HG02970 (cell line): ENCODE measurements around the gene CIBAR2.

ENCODE experiments used
- ATAC-seq: cut with Tn5 transposase; IDR thresholded peaks from one replicate; pipeline ENCODE4 v1.9.1; 2021; ENCODE audit warnings: mild to moderate bottlenecking, moderate library complexity, moderate number of reproducible peaks; ENCODE audit not compliant: unreplicated experiment, low FRiP score

The CIBAR2 gene

DNA sequence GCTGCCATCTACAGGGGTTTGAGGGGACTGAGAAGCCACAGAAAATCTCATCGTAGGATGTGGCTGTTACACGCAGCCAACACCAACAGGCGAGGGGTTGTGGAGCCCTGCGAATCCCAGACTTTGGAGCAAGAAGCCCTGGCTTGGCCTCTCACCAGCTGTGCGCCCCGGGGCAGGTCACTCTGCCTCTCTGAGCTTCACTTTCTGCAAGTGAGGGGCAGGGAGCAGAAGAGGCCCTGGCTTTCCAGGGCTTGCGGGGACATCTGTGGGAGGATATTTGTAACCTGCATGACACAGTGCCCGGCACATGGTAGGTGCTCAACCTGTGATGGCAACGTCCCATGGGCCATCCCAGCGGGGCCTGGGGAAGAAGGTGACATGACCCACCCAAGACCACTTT, 32.9 kb upstream of the CIBAR2 start:
- ATAC-seq, result no peak

DNA sequence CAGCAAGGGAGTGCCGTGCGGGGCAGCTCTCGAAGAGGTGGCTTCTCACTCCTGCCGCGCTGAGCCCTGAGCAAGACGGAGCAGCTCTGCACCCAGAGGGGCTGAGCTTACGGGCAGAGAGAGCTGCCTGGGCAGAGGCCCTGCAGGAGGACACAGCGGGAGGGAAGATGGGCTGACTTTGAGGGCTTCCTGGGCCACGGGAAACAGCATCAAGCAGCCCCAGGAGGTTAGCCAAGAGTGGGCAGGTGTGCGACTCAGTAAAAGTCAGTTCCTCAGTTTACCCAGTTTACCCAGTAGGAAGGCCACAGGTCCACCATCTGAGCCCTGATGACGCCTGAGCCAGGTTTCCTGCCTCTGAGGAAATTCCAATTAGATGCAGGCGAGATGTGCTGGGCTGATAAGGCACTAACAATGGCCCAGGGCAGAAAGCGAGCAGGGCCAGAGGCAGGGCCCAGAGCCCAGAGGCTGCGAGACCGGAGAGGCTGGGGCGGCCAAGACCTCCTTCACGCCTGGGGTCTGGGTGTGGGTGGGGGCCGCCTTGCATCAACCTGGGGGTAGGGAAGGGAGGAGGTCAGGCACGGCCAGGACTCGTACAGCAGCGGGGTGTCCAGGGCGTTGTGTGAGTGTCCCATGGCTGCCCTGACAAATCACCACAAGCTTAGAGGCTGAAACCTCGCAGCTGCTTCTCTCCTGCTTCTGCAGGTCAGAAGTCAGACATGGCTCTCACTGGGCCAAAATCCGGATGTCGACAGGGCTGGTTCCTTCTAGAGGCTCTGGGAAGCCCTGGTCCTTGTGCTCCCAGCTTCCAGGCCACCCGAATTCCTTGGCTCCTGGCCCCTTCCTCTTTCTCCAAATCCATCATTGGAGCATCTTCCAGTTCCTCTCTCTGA, 32.0 kb upstream of the CIBAR2 start:
- ATAC-seq, result no peak

DNA sequence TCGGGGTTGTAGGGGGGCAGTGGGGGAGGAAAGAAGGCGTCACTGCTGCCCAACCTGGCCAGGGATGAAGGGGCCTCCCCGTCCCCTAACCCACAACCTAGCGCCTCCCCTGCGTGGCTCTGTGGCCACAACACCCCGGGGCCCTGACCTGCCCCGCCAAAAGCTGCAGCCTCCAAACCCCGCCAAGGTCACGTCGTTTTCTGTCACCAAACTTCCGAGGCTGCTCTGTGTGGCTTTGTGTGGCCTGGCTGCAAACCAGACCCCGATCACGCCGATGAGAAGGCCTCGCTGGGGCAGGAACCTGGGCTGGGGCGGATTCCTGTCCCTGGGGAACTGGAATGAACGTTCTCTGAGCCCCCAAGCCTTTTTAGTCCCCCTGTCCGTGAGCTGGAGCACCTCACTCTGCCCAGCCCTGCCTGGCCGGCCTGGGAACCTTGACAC, 30.5 kb upstream of the CIBAR2 start:
- no peak for ATAC-seq

DNA sequence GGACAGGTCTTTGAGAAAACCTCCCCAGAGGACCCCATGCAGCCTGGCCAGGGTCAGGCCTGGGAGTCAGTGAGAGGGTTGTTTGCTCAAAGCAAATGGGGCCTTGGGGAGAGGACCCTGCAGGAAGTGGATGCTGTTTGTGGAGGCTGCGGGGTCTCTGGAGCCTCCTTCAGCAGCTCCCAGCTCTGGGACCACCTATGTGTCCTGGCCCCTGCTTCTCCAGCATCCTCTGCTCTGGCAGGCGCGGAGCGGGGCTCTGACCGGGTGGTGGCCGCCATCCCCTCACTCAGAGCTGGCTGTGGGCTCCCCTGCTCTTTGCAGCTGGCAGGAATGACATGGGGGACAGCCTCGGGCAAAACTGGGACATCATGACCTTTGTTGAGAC, 29.8 kb upstream of the CIBAR2 start:
- no peak for ATAC-seq

DNA sequence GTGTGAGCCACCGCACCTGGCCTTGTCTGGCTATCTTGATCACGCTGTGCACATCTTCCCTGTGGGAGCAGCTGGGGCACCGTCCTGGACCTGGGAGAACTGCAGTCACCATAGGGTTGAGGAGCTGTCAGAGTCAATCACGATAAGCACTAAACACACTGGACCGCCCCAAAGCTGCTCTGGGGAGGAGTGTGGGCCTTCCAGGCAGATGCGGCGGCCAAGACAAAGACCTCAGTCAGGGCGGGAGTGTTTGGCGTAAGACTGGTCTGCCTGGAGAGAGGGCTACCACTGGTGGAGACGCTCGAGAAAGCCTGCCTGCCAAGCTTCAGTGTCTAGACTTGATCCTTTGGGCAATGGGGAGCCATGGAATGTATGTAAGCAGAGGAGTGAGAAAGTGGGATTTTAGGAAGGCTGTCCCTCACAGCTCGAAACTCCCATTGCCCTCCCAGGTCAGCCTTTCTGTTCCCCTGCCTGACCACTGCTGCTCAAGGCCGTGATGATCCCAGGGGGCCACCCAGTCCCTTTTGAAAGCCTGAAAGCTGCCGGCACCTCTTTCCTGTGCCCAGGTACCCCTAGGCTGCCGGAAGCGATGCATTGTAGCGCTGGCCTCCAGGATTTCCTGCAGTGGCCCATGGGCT, 29.3 kb upstream of the CIBAR2 start:
- ATAC-seq, result no peak

DNA sequence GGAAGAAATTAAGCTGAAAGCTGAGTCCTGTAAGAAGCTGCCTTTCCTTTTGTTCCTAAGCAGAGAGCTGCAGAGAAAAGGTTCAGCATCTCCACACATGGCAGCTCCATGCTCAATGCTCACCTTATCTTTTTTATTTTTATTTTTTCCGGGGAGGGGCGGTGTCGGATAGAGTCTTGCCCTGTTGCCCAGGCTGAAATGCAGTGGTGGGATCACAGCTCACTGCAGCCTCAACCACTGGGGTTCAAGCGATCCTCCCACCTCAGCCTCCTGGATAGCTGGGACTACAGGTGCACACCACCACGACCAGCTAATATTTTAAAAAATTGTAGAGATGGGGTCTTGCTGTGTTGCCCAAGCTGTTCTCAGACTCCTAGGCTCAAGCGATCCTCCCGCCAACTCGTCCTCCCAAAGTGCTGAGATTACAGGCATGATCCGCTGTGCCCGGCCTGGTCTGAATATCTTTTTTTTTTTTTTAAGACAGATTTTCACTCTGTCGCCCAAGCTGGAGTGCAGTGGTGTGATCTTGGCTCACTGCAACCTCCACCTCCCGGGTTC, 28.3 kb upstream of the CIBAR2 start:
- ATAC-seq, result no peak

DNA sequence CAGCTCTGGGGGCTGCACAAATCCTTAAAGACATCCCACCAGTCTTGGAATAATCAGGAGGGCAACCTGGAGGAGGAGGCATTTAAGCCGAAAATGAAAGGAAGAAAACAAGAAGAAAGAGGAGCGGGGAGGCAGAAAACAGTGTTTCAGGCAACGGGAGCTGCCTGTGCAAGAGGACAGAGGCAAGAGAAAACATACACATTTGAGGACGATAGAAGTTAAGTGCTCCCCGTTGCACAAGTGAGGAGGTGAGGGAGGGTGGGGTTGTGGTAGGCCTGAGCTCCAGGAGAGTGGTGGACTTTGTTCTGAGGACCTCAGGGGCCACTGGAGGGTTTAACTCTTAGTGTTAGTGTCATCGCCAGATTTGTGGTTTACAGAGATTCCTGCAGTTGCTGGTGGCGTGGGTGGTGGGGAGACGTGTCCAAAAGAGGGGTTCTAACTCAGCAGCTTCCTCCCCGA, 27.6 kb upstream of the CIBAR2 start:
- ATAC-seq, result no peak

DNA sequence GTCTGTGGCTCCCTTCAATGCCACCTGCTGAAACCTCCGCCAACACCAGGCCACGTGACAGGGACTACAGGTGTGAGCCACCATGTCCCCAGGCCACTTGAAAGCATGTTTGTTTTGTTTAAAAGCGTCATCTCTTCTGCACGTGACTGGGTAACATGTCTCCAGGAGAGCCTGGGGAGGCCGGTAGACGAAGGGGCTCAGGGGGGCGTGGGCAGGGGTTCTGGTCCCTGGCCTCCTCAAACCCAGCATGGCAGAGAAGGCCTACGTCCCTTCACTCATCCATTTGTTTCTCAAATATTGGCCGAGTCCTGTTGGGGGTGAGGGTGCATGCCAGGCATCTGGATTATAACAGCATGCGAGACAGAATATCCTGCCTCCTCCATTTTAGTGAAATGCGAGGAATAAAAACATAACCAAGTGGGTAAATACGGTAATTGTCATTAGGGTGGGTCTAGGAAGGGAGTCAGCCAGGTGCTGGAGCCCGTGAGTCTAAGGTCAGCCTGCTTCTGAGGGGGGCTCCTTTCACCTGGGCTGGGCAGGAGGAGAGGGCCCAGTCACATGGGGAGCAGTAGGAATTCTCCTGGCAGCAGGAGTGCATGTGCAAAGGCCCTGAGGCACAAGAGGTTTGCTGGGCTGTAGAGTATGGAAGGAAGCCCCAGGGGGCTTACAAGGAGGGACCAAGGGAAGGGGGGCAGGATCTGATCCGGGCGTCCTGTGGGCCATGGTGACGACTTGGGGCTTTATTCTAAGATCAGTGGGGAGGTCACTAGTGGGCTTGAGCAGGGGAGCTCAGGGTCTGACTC, 26.8 kb upstream of the CIBAR2 start:
- no peak for ATAC-seq

DNA sequence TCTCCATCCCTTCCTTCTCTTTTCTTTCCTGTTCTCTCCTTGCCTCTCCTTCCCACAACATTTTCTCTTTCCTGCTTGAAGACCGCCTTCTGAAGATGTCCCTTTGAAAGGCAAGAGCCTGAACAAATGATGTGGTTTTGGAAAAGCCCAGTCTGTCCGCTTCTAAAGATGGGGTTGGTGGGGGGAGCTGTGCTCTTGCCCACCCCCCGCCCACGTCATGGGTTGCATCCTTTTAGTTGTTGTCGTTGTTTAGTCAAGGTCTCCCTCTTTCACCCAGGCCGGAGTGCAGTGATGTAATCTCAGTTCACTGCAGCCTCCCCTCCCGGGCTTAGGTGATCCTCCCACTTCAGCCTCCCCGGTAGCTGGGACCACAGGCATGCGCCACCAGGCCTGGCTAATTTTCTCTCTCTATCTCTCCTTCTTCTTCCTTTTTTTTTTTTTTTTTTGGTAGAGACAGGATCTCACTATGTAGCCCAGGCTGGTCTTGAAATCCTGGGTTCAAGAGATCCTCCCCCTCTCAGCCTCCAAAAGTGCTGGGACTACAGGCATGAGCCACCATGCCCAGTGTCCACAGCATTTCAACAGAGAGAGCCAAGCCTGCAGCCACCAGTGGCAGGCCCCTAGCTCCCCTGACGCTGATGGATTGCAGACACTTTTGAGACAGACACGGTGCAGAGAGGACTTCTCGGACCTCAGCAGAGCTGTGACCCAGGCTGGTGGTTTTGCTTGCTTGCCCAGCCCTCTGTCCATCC, 26.0 kb upstream of the CIBAR2 start:
- ATAC-seq, result no peak

DNA sequence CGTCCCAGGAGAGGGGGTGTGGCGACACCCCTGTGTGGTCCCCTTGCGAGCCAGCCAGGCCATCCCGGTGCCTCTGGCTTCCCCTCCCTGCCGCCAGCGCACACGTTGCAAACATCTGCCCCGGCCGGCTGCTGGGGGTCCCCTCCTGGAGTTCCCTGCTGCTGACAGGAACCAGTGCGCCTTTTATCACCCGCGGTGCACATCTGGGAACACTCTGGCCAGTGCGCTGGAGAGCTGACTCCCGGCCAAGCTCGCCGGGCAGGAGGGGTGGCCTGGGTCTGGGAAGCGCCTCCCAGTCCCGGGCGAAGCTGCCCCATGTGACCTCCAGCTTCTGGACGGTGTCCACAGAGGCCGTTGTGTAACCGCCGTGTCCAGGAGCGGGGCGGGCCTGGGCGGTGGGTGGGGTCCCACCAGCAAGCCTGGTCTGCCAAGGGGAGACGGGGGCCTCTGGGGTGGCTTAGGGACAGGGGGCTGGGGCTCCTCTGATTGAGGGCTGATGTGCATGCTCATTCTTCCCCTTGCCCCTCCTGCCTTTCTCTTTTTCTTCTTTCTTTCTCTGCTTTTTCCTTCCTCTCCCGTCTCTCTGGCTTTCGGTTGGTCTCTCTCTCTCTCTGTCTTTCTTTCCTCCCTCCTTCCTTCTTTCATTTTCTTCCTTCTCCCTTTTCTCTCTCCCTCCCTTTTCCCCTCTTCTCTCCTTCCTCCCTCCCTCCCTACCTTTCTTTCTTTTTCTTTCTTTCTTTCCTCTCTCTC, 25.2 kb upstream of the CIBAR2 start:
- no peak for ATAC-seq

DNA sequence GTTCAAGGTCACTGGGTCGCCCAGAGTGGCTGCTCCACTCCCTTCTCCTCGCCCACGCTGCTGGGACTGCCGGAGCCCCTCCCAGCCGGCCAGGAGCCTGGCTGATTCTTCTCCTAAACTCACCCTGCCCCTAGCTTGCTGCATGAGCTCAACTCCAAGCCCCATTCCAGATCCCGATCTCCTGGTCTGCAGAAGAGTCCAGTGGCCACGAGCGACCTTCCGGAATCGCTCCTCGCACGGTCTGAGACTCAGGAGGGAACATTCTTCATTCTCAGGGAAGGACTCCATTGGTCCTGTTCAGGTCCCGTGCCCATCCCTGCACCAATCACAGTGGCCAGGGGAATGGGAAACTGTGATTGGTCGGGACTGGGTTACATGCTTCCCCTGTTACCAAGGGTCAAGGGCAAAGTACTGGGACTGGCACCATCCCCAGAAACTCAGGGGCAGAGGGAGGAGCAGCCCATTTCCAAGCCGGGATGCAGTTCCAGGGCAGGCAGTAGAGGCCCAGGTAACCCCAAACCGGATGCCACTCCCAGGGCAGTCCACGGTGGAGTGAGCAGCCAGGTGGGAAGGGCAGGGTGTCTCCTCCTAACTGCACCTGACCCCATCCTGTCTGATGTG, 24.5 kb upstream of the CIBAR2 start:
- no peak for ATAC-seq

DNA sequence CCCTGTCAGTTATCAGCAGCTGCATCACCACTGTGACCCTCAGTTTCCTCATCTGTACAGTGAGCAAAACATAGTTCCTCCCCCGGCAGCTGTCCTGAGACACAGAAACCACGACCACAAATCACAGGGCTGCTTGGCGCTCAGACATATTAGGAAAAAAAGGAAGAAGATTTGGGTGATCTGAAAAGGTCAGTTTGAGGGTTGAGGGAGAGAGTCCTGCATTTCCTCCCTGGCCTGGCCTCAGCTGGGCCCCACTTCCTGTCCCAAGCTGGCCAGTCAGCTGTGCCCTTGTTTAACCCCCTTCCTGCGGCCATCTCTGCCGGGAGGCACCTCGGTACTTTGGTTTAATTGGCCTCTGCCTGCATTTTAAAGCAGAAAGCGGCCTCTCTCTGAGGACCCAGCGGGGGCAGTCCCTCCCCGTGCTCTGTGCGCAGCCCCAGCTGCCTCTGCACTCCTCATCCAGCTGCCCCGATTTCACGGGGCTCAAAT, 24.0 kb upstream of the CIBAR2 start:
- no peak for ATAC-seq

DNA sequence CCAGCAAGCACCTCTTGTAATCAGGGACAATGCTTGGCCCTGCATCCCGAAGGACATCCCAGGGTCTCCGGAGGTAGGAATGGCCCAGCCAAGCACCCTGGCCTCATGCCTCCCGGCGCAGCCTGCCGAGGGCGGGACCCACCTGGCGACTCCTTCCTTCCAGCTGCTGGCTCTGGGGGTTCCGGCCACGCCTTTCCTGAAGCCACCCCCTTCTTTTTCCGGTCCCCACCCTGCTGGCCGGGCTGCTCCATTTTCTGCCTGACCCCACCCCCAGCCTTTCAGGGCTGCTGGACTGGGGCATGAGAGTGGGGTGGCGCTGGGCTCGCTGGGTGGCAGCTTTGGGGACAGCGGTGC, 22.5 kb upstream of the CIBAR2 start:
- no peak for ATAC-seq

DNA sequence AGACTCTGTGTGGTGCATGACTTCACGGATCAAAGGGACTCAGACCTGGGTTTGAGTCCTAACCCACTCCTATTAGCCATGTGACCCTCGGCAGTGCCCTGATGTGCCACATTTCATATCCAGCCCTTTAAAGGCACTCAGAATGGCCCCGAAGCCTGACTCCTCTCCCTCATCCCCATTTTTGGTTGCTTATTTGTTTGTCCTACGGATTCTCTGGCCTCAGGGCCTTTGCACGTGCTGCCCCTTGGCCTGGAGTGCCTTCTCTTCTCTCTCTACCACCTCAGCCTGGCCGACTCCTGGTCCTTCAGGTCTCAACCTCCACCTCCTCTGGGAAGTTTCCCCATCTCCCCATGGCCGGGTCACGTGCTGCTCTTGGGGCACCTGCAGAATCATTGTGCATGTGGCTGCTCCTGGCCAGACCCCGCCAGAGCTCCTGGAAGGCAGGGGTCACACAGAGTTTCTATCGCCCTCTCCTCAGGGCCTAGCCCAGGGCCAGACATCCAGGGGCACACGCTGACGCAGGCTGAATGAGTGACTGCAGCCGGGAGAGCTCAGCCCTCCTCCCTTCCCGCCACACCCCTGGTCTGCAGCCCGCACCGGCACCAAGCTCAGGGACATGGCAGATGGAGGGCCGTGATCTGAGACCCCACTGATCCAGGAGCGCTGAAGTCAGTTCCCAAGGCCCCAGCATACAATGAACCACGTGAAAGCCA, 22.0 kb upstream of the CIBAR2 start:
- ATAC-seq, result no peak

DNA sequence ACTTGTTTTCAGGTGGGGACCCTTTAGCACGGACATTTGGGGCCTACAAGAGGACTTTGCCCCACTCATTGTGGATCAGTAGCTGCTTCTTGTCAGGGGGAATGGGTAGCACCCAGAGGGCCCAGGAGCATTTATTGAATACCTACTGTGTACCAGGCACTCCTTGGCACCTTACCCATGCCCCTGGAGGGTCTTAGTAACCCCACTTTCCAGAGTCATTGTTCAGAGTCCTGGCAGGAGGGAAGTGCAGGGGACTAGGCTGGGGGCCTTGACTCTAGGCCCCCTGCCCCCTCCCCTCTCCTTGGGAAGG, 21.0 kb upstream of the CIBAR2 start:
- no peak for ATAC-seq

DNA sequence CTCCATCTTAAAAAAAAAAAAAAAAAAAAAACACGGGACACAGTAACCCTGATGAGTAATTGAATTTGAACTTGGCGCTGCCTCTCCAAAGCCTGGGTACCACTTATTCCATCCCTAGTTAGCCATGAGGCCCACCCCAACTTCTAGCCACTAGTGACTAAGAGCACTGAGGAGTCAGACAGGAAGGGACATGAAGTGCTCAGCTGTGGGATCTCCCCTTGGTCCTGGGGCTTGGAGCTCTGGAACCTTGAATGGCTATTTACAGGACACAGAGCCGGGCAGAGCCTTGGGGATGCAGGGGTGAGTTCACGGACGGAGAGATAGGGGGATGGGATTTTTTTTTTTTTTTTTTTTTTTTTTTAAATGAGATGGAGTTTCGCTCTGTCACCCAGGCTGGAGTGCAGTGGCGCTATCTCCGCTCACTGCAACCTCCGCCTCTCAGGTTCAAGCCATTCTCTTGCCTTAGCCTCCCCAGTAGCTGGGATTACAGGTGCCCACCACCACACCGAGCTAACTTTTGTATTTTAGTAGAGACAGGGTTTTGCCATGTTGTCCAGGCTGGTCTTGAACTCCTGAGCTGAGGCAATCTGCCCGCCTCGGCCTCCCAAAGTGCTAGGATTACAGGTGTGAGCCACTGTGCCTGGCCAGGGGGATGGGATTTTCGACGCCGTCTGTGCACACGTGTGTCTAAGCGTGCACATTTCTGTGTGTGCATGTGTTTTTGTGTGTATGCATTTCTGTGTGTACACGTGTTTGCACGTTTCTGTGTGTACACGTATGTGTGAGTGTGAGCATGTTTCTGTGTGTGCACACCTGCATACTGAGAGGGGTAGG, 20.4 kb upstream of the CIBAR2 start:
- ATAC-seq, result no peak

DNA sequence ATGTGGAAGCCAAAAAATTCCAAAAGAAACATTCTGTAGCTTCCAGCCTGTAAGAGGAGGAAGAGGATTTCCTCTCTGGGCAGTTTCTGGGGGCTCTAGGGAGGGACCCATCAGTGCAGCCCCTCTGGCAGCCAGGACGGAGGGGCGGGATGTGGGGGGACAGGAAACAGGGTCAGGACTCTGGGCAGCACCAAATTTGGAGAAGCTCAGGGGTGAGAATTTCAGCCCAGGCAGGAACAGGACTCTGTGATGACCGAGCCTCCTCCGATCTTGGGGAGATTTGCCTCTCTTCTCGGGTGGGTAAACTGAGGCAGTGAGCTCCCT, 18.4 kb upstream of the CIBAR2 start:
- ATAC-seq, result no peak
